GM21526 (cell line): ENCODE measurements around the gene TENT4A.

Experiments
- ATAC-seq: cut with Tn5 transposase; IDR thresholded peaks from one replicate; pipeline ENCODE4 v1.9.1; 2021; ENCODE audit warnings: moderate library complexity; ENCODE audit not compliant: unreplicated experiment, low FRiP score

TENT4A gene

DNA sequence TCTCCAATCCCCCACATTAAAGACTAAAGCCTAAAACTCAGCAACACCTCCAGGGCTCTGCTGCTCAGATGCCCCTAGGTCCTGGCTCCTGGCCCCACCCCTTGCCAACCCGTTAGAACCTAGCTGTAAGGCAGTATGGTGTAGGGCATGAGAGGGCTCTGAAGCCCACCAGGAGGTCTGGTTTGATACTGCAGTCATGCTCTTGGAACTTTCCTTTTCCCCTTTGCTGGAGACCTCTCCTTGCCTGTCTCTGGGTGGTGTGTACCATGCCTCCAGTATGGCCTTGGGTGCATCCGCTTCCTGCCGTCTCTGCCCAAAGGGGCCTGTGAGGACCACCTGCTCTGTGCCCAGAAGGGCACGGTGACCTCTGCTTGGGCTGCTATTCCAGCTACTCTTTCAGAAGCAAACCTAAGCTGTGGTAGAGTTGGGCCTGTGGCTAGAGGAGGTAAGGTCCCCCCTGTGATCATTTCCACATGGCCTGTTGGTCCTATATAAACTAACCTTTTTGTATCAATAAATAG, 3.5 kb downstream of the TENT4A start:
- no peak for ATAC-seq

- no peak for ATAC-seq
These were observed 4.0 kb downstream of the TENT4A start for GRCh38 chr5:6717247-6717646.

- no peak for ATAC-seq
These were observed 4.5 kb downstream of the TENT4A start for GRCh38 chr5:6717687-6718086.

DNA sequence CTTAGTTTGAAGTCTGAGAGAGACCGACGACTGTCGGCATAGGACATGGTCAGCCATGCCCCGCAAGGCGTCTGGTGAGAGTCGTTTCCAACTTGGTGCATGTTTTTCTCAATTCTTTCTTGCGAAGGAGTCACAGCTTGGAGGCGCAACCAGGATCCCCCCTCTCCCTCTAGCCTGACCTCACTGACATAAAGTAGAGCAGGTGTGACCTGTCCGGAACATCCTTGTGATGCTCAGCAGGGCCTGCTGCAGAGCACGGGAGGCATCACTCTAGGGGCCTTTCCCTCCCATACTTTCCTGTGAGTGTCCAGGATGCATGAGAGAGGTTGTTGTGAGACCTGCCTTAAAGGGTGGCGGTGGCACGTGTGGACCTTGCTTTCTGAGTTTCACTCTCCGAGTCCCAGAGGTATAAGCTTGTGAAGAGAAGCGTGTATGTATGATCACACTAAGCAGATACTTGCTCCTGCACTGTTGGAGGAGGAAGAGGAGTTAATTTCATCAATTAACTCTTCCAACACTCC, 5.0 kb downstream of the TENT4A start:
- ATAC-seq: no peak

DNA sequence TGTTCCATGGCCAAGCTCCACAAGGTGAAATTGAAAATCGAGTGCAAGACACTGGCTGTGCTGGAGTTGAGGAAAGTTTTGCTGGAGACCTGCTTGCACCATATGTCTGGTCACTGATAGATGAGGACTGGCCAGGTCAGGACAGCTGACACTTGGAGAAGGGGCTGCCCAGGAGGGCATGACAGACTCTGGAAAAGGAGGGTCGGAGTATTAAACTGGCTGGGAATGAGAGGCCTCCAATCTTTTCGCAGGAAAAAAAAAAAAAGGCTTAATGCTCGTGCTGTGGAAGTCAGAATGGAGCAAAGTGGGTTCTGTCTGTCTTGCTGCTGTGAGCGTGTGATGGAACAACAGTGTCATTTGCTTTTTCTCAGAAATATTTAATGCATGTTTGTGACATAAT, 5.5 kb downstream of the TENT4A start:
- ATAC-seq: no peak

GRCh38 chr5:6719417-6719816, 6.2 kb downstream of the TENT4A start:
- no peak for ATAC-seq

DNA sequence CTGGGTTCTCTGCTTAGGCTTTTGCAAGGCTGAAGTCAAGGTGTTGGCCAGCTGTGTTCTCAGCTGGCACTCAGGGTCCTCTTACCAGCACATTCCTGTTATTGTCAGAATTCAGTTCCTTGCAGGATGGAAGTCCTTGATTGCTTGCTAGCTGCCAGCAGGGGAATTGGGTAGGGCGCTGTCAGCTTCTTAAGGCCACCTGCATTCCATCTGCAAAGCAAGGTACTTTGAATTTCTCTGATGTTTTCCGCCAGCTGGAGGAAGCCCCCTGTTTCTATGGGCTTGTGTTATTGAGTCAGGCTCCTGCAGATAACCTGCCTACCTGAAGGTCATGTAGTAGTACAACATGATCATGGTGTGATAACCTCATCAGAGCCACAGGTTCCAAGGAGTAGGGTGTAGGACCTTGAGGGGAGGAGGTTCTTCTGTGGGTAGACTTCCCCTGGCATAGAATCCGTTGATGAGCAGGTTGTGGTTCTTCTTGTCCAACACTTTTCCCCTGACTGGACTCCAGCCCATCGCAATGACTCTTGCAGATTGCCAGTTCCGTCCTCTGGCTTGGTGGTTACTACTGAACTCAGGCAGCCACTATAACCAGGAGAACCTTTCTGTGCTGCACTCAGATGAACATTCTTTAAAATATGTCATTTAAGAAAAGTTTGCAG, 6.8 kb downstream of the TENT4A start:
- ATAC-seq: no peak

DNA sequence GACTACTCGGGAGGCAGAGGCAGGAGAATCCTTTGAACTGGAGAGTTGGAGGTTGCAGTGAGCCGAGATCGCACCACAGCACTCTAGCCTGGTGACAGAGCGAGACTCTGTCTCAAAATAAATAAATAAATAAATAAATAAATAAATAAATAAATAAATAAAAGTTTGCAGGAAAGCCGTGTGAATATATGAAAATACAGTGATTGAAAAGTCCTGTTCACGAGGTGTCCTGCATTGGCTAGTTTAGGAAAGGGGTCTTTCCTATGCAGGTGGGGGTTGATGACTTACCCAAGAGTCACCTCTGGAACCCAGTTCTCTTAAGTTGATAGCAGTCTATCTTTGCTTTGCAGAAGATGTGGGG, 7.3 kb downstream of the TENT4A start:
- no peak for ATAC-seq

GRCh38 chr5:6721442-6721841, 8.2 kb downstream of the TENT4A start:
- no peak for ATAC-seq

DNA sequence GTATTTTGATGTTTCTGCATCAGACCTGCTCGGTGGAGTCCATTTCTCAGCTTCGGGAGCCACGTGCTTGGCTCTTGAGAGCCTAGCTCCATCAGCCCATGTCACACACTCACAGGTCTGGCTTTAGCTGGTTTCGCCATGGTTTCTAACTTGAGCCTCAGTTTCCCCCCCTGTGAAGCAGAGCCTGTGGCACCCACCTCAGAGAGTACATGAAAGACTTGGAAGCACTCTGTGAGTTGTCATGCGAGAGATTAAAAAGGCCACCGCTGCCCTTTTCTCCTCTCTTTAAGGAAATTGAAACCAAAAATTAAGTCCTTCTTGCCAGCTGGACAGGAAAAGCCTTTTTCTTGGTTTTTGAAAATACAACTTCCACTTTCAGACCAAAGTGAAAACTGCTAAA, 8.8 kb downstream of the TENT4A start:
- peak; percentile 63 for ATAC-seq

DNA sequence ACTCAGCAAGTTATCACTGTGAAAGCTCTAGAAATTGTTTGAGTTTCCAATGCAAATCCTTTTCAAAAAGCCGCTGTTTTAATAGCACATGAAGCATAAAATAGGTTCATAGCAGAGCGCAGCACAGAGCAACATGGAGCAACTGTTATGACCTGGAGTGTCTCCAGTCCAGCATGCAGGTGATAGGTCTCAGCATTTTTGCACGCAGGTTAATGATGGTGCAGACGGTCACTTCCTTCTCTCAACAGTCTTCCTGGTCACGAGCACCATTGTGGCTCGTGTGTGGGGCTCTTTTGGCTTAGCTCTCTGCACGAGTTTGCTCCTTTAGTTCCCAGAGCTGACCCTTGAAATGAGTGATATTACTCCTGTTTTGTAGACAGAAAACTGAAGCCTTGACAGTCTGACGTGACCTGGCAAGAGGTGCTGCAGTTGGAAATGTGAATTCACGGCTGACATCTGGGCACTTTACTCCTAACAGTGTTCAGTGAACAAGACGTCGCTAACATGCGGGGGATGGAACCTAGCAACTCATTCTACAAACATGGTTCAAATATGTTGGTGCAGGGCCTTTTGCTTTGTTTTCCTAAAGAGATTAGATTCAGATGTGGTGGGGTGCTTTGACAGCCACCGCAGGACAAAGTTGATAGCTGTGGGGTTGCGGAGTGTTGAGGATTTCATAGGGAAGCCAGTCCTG, 10.0 kb downstream of the TENT4A start:
- no peak for ATAC-seq

GRCh38 chr5:6723816-6724300, 10.6 kb downstream of the TENT4A start:
- no peak for ATAC-seq

- ATAC-seq: no peak
These were observed 11.2 kb downstream of the TENT4A start for GRCh38 chr5:6724321-6724929.

DNA sequence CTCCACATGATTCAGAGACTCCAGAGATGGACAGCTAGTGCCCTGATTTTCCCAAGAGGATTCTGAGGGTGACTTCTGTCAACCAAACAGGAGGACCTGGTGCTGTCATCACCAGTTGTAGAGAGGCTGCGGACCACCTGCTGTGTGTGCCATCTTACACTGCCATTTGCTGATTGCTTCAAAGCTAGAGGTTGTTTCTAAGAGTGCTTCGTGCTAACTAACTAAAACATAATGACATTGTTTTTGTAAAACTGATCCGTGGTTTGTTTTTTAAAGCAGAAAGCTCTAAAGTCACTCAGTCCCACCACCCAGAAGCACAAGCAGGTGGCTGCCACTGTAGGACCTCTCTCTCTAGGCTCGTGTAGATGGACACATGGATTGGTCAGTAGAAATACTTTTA, 12.2 kb downstream of the TENT4A start:
- no peak for ATAC-seq

GRCh38 chr5:6726006-6726405, 12.8 kb downstream of the TENT4A start:
- ATAC-seq: no peak

- no peak for ATAC-seq
These were observed 14.0 kb downstream of the TENT4A start for GRCh38 chr5:6727231-6727630.

- peak; percentile 88 for ATAC-seq
These were observed 15.0 kb downstream of the TENT4A start for GRCh38 chr5:6728011-6728794.

DNA sequence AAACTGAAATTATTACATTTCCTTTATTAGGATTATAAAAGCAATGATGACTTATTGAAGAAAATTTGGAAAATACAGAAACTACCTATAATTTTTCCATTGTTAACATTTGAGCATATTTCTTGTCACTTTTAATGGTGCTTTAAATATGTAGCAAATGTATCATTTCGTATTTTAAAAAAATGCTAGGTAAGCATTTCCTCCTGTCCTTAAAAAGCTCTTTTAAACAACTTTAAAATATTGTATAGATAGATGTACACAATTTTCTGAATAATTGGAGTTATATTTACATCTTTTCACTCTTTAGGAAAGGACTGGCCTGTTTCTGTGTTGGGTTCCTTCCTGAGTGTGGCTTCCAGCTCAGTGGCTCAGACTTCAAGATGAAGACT, 15.6 kb downstream of the TENT4A start:
- ATAC-seq: no peak

- ATAC-seq: no peak
These were observed 16.4 kb downstream of the TENT4A start for GRCh38 chr5:6729386-6730310.

DNA sequence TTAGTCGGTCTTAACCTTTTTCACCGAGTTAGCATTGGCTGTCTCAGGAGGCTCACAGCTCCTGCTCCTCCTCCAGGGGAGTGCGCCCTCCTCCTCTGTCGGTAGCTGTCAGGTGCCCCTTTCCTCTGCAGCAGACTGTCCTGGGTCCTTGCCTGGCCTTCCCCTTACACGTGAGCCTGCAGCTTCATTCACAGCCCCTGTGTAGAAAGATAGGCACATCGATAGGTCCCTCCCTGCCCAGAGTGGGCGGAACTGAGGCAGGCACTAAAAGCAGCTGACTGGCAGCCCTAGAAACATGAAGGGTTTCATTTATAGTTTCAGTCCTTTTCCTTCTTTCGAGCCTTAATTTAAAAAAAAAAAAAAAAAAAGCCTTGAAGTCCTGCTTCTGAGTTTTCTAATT, 17.2 kb downstream of the TENT4A start:
- no peak for ATAC-seq
